HG02623 (cell line): Measurements from ENCODE around the gene PC.
A peak's percentile ranks its signal among the peaks of the same experiment; 100 is the strongest.

Experiments used
- ATAC-seq: cut with Tn5 transposase; IDR thresholded peaks from one replicate; pipeline ENCODE4 v1.9.1; 2021; ENCODE audit warnings: moderate library complexity; ENCODE audit not compliant: unreplicated experiment

PC gene

DNA sequence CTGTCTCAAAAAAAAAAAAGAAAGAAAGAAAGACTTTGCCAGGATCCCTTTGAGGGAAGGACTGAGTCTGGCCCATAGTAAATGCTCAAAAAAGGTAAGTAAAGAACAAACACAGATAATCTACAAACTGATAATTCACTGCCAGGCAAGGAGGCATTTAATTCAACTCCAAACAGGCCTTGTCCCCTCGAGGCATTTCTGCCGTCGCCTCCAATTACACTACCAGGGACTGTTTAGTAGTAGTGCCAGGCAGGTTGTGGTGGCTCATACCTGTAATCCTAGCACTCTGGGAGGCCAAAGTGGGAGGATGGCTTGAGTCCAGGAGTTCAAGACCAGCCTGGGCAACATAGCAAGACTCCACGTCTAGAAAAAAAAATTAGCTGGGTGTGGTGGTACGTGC is 43.7 kb downstream of the PC start:
- ATAC-seq: no peak

DNA sequence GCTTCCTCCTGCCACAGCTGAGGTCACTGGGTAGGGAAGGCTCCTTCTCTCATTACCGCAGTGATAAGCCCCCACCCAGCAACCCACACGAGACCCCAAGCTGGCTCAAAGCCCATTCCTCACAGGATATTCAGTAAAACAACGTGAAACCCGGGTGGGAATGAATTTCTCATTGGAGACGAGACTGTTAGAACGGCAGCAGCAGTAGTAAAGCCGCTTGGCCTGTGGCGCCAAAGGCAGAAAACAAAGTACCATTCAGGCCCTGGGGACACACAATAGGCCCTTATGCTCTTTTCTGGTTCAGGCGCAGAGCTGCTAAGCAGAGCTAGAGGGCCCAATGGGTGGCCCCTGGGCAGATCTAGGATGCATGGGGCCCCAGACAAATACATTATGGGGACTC is 45.3 kb downstream of the PC start:
- ATAC-seq: no peak

DNA sequence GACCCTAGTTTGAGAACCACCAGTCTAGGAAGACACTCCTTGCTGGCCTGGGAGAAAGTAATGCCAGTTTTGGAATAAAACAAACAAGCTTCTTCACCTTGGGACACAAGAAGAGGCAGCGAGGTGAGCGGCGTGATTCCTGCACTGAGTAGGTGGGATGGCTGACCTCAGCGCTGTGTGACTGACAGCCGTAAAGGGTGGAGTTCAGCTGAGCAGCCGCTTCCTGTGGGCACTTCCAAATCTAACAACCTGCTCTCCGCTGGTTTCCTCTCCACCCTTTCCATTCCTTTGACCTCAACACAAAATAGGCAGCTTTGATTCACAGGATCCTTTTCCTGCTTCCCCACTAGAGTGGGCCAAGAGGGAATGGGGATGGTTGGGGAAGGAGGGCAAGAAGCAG is 45.8 kb downstream of the PC start:
- no peak for ATAC-seq

DNA sequence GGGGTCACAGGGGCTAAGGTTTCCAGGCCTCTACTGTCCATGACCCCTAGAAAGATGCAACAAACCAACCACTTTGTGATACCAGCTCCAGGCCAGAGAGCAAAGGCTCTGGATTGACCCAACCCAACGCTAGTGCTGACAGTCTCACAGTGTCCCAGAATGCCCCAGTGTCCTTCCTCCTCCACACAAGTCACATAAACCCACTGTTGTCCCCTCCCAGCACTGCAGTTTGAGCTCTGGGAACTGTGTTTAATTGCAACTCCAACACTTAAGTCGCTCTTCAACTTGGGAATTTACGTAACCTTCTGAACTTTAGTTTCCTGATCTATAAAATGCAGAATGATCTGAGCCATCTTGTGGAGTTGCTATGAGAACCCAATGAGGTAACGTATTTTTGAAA is 47.5 kb downstream of the PC start:
- ATAC-seq: no peak

DNA sequence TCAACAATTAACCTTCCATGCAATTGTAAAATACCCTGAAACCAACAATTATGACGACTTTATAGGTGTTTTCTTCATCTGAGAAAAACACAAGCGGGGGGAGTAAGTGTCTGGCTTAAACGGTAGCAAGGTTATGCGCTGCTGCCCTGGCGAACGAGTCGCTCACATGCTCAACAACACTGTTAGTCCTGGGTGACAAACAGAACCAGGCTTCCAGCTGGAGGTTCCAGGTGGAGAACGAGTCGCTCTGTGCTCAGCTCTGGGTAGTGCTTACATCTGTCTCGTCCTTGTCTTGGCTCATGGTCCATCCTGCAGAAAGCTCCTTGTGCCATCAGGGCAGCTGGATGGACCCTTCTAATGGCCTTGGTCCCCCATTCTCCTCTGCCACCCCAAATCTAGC is 48.2 kb downstream of the PC start:
- ATAC-seq: no peak

DNA sequence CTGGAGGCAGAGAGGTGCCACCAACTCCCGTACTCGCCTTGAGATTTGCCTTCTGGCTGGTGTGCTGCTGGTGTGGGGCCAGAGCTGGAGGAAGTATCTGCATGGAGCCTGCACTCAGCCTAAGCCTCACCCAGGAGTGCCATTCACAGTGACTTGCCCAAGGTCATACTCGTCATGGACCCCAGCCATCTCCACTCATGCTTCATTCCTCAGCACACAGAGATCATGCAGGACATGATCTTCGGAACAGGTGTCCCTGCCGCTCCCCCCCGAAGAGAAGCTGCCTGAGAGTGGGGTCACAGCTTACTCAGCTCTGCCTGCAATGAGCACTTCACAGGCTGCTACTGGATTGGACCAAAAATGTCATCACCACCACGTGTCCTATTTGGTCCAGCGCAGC is 49.0 kb downstream of the PC start:
- no peak for ATAC-seq

DNA sequence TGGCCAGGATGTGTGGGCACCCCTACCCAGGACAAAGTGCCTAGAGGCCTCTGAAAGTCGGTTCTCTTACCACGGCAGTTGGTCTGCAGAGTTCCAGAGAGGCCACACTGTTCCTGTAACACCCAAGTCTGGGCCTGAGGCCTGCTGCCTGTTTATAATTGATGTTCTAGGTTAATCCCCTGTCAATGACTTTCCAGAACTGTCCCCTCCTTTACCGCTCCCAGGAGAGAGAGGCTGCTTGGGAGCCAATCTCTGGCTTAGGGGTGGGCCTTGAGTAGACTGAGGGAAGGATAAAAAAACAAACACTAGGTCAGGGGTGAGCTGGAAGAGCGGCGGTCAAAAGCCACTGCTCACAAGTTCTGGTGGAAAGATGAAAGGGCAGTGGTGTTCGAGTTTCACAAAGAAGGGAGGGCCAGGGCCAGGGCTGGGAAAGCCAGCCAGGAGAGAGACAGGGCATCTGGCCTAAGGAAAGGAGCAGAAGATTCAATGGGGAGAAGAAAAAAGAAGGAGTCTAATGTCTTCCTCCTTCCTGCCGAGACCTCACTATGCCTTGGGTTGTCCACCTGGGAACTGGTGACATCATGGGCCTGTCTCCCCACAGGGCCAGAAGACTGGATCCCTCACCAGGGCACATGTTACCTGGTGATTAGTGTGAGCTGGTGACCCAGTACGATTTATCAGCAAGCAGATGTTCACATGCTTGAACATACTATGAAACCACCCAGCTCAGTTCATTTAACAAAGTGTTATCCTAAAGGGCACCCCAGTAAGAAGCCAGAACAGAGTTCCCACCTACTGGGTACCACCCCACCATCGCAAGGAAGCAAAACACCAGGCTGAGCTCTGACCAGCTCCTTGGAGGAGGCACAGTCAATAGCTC is 50.2 kb downstream of the PC start:
- ATAC-seq: no peak

DNA sequence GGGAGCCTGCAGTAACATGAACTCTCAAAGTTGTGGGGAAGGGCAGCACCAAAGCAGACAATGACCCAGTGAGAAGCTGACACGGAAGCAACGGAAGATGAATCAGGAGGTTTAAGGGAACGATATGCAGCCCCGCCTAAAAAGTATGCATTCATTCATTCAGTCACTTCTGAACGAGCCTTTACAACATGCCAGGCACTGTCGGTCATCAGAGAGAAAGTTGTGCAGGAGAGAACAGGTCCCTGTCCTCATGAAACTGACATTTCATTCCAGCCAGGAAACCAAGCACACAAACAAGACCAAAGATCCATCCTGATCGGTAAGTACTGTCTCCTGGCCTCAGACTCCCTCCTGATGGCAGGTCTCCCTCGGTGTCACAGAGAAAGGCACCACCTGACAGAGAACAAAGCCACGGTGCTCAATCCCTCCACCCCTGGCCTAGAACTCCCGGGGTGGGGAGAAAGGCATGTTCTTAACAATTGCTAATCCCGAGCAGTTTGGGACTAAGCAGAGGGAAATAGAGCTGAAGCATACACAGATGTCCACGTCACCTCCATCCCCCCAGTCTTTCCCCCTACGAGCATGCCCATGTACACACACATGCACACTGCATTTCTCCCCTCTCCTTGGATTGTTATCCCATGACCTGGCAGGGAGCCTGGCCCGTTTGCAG is 52.0 kb downstream of the PC start:
- ATAC-seq: no peak

DNA sequence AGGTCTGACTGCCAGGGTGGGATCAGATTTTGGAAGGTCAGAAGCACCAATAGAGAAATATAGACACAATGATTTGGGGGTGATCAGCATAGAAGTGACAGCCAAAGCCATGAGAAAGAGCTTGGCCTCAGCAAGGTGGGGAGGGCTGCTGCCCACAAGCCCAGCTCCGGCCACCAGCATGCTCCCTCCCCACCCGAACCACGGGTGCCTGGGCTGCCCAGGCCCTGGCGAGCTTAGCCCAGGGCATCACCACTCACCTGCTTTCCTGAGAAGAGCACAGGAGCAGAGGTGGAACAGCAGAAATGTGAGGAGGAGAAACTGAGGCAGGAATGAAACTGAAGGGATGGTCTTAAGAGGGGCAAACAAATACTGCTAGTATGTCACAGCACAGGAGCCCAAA is 52.6 kb downstream of the PC start:
- no peak for ATAC-seq

DNA sequence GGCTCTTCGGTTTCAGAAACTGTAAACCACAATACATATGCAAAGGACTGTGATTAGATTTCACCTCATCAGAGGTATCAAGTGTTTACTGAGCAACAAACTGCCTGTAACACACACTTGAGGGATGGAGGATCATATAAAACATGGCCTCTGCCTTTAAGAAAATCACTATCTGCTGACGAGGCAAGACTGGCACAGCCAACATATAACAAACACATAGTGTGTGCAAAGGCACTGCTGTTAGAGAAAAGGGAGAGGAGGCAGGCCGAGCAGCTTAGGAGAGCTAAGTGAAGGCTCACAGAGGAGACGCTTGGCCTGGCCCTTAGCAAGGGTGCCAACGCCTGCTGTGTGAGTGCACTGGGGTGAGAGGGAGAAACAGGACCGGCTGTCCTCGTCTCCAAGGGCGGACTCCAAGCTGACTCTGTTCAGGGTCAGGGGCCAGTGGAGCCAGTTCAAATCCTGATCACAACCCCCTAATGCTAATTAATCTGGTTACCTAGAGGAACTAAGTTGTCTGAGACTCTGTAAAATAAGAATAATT is 53.1 kb downstream of the PC start:
- no peak for ATAC-seq

DNA sequence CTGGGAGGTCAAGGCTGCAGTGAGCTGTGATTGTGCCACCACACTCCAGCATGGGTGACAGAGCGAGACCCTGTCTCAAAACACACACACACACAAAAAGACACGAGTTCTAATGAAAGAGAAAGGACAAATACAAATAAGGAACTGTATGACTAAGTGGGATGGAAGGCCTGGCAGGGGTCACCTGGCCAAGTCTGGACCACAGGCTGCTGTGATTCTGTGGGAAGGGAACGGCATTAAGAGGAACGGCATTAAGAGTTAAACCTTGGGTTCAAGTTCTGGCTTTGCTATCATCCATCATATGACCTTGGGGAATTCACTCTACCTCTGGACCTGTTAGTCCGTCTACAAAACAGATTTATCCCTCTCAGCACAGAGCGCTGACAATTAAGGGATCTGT is 53.6 kb downstream of the PC start:
- ATAC-seq: no peak

DNA sequence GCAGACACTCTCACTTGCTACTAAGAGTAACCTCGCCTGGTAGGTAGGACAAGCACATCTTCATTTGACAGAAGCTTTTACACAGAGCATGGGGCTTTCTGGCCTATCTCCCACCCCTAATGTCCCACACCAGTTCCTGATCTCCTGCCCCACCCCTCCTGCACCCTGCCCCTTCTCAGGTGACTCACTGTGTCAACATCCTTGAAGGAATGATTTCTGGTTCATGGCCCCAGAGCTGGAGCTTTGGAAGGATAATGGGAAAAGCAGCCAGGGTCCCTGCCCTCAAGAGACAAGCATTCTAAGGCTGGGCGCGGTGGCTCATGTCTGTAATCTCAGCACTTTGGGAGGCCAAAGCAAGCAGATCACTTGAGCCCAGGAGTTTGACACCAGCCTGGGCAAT is 54.1 kb downstream of the PC start:
- no peak for ATAC-seq

DNA sequence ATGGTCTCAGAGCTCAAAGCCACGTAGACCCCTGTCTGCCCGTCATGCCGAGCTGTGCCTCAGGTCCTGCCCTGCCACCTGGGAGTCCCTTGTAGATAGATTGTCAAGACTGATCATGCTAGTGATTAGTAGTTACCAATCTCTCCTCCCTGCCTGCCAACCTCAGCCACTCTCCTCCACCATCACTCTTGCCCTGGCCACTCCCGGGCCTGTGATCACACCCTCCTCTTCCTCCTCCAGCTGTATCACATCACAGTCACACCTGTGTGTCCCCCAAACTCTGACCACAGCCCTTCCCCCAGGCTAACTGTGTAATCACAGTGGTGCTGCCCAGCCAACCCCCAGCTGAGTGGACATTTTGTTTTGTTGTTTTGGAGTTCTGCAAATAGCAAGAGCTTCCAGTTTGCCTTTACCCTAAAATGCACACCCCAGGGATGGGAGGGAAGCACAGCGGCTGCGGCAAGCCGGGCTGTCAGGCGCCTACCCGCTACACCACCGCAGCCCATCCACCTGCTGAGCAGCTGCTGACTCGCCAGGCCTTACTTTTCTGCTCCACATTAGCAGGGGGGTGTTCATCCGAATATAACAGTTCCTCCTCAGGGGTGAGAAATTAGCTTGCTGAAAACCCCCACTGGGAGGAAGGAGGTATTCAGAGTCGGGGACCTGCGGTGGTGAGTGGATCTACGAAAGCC is 55.6 kb downstream of the PC start:
- no peak for ATAC-seq

DNA sequence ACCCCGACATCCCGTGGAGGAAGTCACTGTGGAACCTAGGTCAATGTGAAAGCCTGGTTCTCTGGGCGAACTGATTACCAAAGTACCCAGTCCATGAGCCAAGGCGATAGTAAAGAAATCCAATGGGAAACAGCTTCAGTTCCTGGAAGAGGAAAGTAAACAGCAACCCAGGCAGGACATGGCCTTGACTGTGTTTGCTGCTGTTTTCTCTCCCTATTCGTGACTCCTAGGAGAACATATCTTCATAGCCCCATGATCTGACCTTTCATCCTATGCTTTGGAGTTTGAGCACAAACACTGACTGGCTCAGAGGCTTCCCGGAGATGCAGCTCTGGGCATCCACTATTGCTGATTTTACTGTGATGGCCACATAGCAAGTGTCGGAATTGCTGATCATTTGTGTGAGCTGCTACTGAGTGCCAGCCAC is 56.2 kb downstream of the PC start:
- no peak for ATAC-seq

DNA sequence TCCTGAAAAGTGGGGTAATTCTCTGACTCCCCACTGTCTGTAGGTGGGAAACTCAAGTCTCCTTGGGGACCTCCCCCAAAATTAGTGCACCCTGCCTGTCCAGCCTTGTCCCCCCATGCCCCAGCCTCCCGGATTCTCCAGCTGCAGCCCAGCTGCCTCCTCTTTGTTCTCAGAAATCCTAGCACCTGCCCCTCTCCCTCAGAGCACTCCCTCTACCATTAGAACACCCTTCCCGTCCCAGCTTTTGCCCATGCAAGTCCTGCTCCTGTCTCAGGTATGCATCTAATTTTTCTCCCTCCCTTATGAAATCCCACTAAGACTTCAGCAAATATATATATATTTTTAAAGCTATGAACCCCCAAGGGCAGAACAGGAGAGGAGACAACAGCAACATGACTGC is 64.0 kb downstream of the PC start:
- ATAC-seq: no peak

DNA sequence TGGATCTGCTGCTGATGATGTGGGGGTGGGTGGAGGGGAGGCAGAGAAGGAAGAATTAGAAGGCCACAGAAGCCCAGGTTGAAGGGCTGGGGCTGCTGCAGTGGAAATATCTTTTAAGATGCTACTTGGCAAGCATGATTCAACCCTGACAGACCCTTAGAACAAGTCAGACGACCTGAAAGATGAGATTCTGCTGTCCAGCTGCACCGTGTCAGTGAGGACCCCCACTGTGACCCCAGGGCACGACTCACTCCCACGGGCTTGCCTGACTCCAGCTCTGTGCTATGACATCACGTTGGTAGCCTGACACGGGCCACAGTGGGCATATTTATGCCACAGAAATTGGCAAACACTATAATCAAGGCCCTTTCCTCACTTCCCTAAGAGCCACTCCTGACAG is 65.3 kb downstream of the PC start:
- no peak for ATAC-seq

DNA sequence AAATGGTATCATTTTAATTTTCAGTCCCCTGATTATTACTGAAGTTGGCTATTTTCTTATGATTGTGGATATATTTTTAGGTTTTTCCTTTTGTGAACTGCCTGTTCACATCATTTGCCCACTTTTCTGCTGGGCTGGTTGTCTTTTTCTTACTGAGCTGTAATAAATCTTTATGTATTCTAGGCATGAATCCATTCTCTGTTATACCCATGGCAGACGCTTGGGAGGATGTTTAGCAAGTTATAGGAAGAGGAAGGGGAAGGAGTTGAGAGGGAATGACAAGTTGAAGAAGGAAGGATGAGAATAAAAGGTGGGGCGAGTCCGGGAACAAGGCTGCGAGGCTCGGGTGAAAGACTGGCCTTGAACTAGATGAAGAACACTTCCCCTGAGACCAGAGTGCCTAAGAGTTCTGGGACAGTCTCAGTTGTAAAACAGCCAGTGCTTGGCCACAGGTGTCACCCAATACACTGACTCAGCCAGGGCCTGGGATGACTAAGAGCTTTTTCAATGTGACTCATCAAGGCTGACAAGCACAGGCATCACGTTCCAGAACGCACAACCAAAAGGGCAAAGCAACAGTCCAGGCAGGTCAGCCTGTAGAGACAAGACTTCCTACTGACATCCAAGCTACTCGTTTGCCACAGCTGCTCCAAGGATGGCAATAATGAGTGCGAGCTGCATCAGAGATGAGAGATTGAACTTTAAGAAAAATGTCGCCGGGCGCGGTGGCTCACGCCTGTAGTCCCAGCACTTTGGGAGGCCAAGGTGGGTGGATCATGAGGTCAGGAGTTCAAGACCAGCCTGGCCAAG is 66.1 kb downstream of the PC start:
- peak; percentile 79 for ATAC-seq

DNA sequence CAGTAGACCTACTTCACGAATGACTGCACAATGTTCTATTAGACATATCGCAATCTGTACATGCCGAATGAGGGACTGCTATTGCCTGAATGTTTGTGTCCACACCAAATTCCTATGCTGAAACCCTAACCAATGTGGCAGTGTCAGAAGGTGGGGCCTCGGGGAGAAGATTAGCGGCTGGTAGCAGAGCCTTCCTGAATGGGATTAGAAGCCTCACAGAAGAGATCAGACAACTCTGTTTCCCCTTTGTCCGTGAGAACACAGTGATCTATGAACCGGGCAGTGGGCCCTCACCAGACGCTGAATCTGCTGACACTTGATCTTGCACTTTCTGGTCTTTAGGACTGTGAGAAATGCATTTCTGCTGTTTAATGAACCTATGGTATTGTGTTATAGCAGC is 68.2 kb downstream of the PC start:
- no peak for ATAC-seq

DNA sequence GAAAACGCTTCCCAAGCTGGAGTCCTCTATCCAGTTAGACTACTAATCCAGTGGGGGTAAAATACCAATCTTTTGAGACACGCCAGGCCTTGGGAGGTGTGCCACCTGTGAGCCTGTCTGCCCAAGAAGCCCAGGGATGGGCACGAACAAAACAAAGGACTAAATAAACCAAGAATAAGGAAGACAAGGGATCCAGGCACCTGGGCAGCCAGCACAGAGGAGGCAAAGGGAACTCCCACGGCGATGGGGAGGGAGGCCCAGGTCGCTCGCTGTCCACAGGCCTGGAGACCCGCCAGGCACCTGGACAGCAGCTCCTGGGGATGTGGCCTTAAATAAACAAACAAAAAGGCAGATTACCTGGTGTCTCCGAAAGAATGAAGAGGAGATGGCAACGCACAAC is 69.9 kb downstream of the PC start:
- no peak for ATAC-seq

DNA sequence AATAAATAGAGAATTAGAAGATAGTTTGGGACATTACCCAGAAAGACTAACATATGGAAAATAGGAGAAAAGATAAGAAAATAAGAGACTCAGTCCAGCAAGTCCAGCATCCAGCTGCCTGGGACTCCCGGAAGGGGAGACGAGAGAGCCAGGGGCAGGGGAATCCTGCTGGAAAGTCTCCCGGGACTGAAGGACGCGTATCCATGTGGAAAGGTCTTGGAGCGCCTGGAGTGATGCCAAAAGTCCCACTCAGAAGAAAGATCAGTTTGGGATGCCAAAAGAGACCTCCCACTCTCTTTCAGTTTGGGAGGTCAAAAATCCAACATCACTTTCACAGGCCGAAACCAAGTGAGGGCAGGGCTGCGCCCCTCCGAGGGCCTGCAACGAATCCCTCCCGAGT is 70.7 kb downstream of the PC start:
- no peak for ATAC-seq

DNA sequence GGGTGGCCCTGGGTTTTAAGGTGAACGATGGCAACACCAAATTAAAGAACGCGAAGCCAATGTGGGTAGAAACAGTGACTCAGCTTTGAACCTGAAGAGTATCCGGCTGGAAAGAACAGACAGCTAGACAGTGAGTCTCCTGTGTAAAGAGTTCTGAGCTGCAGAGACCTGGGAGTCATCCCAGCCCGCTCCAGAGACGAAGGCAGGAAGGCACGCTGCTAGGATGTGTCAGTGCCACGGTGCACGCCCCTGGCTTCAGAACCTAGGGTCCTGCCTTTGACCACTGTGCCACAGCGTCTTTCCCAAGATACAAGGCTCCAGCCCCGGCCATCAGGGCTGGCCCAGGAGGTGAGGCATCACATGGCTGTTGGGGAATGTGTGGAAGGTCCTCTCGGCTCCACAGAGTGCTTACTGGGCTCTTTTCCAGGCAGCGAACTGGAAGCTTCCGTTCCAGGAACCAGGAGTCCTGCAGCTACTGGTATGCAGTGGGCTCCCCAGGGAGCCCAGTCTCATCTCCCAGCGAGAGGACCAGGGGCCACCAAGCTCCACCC is 71.4 kb downstream of the PC start:
- no peak for ATAC-seq
